Measurements from ENCODE around the gene KCTD15.
"Not testable (repeated sequence)": the region's sequence is repeated elsewhere in the genome, so short reads cannot be mapped to it uniquely, and the experiment has no call there.

KCTD15 gene

DNA sequence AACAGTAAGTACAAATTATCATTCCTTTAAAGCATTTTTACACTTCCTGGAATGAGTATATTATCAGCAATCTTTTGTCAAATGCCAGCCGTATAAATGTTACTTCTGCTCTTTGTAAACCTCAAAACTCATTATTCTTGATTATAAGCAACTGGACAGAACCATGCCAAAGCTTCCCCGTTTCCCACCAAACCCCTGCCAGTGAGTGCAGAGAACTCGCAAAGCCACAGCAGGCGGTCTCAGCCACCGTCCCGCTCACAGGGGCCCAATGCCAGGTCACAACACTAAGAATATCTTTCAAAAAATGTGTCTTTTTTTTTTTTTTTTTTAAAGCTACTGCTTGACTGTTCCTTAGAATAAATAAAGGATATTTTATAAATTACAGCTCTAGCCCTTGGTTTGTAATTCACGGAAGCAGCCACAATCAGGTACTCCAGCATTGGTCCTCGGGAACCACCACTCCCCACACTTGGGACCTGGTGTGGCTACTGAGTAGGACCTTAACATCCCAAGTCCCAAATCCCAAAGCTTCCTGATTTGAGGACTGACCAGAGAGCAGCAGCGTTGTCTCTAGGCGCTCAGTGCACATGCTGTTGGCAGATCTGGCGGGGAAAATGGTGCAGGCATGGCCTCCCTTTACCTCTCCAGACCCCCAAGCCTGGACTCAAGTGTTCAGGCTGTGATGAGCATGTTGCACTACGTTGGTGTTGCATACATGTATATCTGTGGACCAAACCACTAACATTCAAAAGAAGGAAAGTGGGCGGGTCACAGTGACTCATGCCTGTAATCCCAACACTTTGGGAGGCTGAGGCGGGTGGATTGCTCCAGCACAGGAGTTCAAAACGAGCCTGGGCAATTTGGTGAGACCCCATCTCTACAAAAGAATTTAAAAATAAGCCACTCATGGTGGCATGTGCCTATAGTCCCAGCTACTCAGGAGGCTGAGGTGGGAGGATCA is 19.0 kb downstream of the KCTD15 start:
- no peak for DNase-seq

DNA sequence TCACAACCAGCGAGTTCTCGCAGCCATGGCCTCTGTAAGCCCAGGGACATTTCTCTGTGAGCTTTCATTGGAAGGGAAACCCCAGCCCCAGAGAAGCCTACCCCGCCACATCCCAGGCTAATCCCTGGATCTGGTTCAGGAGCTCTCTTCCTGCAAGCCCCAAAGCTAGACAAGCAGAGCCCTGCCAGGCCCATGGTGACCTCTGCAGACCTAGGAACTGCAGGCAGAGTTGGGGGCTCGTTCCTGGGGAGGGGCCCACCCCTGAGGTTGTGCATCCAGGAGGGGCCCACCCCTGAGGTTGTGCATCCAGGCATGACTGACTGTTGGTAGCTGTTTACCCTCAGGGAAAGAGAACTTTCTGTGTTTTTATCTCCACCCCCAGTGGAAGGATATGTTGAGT is 21.7 kb downstream of the KCTD15 start:
- no peak for DNase-seq

DNA sequence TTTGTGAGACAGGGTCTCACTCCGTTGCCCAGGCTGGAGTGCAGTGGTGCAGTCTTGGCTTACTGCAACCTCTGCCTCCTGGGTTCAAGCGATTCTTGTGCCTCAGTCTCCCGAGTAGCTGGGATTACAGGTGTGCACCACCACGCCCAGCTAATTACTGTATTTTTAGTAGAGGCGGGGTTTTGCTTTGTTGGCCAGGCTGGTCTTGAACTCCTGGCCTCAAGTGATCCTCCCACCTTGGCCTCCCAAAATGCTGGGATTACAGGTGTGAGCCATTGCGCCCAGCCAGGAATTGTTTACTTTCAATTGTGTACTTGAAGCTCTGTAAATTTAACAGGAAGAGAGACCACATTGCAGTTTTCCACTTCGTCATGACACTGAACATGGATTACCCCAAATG is 22.4 kb downstream of the KCTD15 start:
- not testable (repeated sequence) for DNase-seq

DNA sequence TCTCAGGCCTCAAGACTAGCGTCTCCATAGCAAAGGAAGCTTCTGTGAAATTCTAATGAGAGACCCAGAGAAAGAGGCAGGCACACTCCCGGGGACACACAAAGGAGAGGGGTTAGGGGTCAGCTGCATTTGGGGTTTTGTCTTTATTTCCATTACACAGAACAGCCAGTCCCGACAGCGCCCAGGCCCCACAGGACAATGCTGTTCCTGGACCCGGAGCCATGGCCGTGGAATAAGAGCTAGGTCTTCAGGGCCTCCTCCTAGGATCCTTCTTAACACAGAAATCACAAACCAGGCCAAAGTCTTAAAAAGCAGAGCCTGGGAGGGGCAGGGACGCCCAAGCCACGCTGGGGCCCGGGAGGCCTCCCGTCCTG is 22.8 kb downstream of the KCTD15 start:
- DNase-seq, result no peak

DNA sequence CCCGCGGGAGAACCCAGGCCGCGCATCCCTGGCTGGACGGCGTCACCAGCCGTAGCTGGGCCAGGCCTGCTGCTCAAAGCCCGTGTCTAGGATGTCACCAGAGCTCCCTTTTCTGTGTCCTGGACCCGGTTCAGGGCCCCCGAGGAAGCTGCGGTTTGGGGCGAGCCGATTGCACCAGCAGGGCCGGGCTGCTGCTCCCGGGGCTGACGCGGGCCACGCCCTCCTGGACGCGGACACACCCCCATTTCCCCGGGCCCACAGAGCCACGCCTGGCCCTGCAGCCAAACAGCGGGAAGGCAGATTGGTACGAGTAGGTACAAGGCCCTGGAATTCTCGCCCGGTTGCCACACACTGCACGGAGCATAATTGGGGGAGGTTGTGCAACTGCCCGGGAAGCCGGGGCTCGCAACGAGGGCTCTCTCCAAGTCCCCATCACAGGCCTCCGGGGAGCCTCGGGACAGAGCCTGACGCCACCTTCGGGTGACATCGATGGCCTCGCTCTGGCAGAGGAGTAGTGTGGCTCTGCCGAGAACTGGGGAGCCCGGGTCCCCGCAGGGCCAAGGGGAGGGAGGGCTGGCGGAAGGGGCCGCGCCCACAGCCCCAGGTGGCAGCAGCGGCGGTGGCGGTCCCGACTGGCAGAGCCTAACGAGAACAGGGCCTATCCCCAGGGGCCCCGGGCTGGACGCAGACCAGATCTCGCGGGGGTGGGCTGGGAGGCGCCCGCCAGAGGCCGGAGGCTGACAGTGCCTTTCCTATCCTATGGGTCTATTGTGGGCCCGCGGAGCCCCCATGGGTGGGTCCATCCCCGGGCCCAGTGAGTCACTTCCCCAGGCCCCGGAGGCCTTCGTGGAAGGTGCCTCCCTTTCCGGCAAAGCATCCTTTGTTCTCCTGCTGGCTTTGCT is 23.5 kb downstream of the KCTD15 start:
- peak; percentile 54 to 79 for DNase-seq

DNA sequence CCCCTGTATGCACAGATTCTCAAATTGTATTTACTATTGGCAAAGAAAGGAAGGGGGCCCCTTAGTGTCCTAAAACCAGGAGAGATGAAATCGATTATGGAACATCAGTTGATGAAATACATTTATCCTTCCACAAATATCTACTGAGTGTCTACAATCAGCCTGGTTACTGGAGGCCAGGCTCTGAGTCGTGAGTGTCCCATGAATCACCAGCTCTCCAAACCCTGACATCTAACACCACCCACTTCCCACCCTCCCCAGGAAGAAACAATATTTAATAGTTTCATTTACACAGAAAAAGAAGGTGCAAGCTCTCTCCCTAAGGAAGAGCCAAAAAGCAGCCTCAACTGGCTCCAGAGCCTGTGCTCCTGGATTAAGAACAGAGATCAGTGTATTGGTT is 25.2 kb downstream of the KCTD15 start:
- no peak for DNase-seq

DNA sequence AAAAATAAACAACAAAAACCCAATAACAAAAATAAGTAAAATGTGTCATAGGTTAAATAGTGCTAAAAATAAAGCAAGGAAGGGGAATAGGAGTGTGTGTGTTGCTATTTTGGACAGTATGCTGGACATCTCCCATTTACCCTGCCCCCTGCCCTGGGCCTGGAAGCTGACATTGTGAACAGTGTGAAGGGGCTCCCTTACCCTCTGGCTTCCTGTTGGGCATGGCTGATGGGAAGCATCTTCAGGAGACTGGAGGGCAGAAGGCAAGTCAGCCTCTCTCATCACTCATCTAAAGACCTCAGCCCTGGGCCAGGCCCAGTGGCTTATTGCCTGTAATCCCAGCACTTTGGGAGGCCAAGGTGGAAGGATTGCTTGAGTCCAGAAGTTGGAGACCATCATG is 26.7 kb downstream of the KCTD15 start:
- DNase-seq, result no peak

DNA sequence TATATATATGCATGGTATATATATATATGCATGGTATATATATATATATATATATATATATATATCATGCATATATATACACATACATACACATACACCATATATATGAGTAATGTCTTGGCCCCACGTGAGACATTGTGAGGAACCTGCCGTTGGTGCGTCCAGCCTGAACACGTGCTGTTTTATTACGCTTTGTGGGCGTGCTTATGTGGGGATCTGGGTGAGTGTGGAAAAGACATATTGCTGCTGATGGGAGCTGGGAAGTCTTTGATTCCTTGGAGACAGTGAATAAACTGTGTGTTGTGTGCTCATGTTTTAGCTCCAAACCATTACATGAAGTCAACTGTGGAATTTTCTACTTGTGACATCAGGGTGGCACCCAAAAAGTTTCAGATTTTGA is 28.9 kb downstream of the KCTD15 start:
- no peak for DNase-seq

DNA sequence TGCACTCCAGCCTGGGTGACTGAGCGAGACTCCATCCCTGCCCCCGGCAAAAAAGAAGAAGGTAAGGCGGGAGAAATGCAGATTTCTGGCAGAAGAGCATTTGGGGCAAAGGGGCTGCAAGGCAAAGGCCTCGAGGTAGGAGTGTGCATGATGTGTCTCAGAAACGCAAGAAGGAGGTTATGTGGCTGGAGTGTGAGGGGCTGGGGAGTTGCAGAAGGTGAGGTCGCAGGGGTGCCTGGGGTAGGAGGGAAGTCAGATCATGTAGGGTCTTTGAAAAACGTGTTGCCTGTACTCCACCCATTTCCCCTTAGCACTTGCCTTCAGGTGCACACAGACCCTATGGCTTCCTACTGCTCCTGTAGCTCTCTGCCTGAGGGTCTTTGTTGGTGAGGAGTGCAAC is 29.9 kb downstream of the KCTD15 start:
- DNase-seq, result no peak

DNA sequence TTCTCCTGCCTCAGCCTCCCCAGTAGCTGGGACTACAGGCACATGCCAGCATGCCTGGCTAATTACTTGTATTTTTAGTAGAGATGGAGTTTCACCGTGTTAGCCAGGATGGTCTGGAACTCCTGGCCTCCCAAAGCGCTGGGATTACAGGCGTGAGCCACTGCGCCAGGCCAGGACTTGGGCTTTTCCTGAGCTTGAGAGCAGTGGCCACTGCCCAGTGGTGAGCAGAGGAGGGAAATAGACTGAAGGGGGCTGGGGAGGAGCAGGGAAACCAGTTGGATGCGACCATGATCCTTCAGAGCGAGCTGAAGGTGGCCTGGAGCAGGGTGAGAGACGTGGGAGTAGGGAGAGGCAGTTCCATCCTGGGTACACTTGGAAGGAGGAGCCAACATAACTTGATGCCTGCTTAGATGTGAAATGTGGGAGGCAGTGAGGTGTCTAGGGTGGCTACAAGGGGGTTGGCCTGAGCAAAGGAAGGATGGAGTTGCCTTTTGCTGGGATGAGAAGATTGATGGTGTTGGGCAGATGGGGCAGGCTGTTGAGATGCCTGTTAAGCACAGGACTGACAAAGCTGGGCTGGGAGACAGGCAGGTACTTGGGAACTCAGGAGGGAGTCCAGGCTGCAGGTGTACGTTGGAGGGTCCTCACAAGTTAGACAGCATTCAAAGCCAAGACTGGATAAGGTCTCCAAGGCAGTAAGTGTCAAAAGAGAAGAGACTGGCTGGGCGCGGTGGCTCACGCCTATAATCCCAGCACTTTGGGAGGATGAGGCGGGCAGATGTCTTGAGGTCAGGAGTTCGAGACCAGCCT is 31.8 kb downstream of the KCTD15 start:
- DNase-seq, result no peak

DNA sequence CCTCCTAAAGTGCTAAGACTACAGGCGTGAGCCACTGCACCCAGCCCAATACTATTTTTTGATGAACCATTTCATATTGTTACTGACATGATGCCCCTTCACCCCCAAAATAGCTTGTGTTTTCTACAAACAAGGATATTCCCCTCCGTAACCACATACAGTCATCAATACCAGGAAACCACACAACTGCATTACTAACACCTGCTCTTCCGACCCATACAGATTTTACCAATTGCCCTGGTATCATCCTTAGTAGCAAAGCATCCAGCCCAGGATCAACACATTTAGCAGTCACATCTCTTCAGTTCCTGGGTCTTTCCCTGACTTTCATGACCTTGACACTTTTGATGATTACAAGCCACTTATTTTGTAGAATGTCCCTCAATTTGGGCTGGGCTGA is 33.6 kb downstream of the KCTD15 start:
- DNase-seq, result no peak

DNA sequence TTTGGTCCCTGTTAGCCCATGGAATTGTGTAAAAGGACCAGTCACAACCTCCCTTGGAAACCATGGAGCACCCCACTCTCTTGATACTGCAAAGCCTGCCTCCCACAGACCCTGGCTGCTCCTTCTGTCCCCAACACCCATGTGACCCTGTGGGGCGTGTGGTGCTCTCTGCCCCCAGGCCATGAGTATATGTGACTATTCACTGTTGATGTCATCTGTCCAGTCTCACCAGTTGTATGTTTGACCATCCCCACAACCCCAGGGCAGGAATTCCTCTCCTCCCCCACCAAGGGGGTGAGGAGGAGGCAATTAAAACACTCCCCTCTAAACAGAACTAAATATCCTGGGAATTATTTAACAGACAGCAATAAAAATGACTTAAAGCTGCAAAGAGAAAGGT is 35.2 kb downstream of the KCTD15 start:
- DNase-seq, result no peak

DNA sequence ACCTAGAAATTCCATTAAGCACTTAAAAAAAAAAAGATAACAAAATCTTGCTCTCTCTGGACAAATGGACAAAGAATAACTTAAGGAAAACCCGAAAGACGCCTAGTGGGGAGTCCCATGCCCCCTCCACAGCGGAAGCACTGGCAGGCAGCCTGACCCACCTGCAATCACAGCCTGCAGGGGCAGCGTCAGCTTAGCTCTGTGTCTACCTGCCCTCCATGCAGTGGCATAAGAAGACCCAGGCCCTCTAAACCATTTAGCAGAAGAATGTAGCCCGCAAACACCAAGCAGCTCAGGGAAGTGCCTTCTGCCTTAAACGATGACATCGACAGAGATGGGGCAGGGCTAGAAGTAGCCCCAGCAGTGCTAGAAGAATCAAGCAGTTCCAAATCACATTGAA is 36.0 kb downstream of the KCTD15 start:
- DNase-seq, result no peak

DNA sequence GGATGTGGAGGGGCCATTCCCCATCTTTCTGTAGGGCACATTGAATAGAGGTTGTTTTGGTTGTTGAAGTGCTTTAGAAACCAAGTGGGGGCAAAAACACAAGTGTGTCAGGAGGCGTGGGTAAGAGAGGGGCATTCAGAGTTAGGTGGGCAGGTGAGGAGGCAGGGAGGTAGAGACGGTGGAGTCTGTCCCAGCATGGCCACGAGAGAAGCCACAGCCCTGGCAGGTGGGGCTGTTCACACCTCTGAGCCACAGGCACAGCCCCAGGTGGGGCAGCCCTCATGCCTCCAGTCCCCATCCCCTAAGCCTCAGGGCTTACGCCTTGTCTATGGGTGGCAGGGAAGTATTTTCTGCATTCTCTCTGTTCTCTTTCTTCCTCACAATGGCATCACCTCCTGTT is 43.7 kb downstream of the KCTD15 start:
- no peak for DNase-seq

DNA sequence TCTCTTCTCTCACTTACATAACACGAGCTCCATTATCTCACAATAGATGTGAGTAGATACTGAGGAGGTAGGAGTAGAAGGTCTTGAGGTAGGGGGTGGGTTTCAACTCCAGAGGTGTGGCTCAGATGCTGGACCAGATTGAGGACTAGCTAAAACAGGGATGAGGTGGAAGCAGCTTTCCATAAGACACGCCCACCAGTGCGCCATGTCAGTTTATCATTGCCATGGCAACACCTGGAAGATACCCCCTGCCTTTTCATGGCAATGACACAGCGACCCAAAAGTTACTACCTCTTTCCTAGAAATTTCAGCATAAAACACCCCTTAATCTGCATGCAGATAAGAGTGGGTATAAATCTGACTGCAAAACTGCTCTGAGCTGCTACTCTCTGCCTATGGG is 44.1 kb downstream of the KCTD15 start:
- DNase-seq, result no peak

DNA sequence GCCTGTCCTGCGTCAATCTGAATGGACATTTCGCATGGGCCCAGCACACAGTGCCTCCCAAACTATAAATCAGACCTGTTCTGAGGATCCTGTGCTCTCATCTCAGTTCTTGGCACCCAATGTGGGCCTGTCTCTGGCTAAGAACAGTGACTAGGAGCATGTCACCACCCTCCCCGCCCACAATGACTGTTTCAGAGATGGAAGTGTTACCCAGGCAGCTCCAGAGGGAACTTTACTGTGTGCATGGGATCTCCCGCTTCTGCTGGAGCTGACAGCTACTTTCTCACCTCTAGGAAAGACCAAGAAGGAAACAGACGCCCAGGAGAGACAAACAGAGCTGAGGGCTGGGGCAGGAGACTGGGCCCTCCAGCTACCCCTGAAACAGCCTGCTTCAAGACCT is 45.0 kb downstream of the KCTD15 start:
- no peak for DNase-seq

DNA sequence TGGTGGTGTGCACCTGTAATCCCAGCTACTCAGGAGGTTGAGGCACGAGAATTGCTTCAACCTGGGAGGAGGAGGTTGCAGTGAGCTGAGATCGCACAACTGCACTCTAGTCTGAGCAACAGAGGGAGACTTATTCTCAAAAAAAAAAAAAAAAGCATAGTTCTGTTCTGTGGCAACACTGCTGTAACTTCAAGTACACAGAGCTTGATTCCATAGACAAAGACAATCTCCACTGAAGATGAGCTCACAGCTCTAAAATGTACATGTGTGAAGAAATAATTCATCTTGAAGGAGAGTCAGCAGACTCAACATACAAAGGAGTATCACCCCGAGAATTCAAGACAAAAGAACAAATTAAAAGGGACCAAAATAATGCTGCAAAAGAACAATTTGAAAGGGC is 47.8 kb downstream of the KCTD15 start:
- no peak for DNase-seq

DNA sequence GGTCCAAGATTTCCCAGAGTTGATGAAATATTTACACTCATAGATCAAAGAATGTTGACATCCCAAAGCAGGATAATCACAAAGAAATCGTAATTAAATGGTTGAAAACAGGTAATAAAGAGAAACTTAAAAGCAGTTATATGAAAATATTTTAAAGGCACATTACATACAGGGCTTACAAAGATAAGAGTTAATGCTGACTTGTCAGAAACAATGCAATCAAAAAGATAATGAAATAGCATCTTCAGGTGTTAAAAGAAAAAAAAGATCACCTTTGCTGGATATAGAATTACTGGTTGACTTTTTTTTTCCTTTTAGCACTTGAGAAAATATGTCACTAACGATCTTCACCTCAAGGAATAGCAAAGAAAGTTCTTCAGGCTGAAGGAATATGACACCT is 48.8 kb downstream of the KCTD15 start:
- no peak for DNase-seq

DNA sequence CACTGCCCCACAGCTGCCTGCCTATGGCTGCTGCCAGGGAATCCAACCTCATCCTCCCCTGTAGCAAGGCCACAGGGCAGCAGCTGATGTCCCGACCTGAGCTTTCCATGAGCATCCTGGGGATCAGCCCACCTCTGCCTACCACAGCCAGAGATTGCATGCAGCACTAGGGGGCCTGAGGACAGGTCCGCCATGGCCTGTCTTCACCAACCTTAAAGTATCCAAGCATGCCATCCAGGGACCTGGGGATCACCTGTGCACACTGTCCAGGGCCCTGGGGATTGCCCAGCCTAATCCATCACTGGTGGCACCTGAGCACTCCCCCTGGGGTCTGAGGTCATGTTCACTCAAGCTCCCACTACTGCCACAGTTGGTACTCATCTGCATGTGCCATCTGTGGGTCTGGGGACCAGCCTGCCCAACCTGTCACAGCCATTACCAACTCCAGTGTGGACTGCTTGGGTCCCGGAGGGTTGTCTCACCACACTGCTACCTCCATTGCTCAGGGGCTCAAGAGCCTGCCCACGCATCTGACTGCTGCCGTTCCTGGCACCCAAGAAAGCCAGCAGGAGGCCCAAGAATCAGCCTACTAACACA is 53.0 kb downstream of the KCTD15 start:
- DNase-seq, result no peak

DNA sequence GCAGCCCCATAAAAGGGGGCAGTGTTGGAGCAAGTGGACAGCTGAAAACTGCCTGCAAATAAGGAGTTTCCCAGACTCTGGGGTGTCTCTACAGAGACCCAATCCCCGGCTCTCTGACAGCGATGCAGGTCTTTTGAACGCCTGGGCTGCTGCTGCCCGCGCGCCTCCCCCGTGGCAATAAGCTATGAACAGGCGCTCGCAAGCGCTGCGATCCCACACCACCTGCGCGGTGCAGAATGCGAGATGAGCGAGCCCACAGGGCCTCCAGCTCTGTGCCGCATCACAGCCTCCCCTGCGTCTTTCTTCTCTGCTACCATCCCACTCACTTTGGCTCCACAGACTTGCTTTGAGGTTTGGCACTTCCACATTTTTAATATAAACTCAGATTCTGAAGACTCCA is 62.3 kb downstream of the KCTD15 start:
- DNase-seq, result no peak

DNA sequence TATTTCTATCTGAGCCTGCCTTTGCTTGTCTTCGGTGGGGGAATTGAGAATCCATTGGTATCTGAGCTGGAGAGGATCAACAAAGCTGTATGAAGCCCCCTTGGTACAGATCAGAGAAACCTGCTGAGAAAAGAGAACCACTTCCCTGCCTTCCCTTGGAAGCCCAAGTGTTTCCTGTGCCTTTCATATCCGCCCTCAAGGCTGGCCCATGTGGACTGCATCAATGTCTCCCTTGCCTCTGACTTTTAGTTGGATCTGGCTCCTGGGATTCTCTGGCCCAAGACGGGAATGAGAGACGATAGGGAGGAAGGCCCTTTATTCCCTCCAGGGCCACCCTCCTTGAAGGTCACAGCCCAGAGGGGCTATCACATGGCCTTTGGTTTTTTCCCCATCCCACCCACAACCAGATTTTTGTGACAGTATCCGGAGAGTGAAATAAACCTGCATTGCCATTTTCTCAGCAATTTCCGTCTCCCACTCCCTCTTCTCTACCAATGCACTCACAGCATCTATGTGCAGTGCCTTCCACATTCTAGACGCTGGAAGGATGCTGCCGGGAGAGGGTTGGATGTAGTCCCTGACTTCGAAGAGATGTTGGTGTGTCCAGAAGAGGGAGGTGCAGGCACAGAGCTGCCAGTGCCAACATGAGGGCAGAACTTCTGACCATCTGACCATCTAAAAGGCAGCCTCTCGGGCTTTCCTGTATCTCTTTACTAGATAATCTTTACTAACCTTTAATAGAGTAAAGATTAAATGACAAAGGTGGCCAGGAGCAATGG is 63.8 kb downstream of the KCTD15 start:
- DNase-seq, result no peak

DNA sequence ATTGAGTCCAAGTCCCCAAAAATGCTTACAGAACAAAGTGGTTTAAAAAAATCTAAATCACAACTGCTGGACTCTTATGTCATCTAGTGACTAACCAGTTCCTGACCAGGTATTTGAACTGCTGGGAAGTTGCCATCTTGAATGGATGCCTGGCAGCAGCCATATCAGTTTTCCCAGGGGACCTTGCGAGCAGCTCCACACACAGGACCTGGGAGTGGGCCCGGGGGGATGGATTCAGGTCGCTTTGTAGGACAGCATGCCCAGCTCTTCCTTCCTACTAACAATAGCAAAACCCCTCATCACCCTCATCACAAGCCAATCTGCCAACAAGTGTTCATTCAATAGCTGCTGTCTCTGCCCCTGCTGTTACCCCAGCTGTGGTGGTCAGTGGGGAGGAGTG is 65.3 kb downstream of the KCTD15 start:
- DNase-seq, result no peak
